DMS53 treated with DMSO at 0.1 percent for 48 hours (cell line): Measurements from ENCODE around the gene PHYHD1.

Source experiments
- DNase-seq: peaks from one replicate; lab custom pipeline; 2025; ENCODE audit not compliant: unreplicated experiment; lab: John Stamatoyannopoulos, UW

Gene PHYHD1

GRCh38 chr9:128969491-128969890 is 48.7 kb downstream of the PHYHD1 start:
- DNase-seq = no peak

- DNase-seq = no peak
These were observed 52.2 kb downstream of the PHYHD1 start for GRCh38 chr9:128972956-128973355.

GRCh38 chr9:128979111-128979510 is 58.3 kb downstream of the PHYHD1 start:
- DNase-seq = no peak

GRCh38 chr9:128983536-128983935 is 62.8 kb downstream of the PHYHD1 start:
- DNase-seq = no peak

GRCh38 chr9:128986671-128987070 is 65.9 kb downstream of the PHYHD1 start:
- DNase-seq = no peak

- DNase-seq = no peak
These were observed 67.0 kb downstream of the PHYHD1 start for GRCh38 chr9:128987805-128988204.
